ENCODE results near the gene PNKD.

Gene PNKD

DNA sequence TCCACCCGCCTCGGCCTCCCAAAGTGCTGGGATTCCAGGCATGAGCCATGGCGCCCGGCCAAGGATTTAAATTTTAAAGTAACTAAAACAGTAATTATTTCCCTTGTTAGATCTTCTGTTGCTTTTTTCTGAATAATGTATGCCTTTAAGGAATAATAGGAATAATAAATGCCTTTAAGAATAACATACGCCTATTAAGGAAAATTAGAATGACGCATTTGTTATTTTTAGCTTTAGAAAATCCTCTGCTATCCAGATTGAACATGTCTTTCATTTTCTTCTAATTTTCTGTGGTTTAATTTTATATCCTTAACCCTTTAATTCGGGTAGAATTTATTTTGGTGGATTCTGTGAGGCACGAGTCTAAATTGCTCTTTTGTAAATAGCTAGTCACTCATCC, 45.1 kb downstream of the PNKD start:
- DNase-seq (ENCODE audit: low read depth, low spot score), result no peak

GRCh38 chr2:218317303-218317630, 46.9 kb downstream of the PNKD start:
- no peak for DNase-seq (ENCODE audit: low read depth, low spot score)

- no peak for DNase-seq (ENCODE audit: low read depth, low spot score)
These were observed 47.5 kb downstream of the PNKD start for GRCh38 chr2:218317835-218318234.

- DNase-seq (ENCODE audit: low read depth, low spot score), result no peak
These were observed 47.9 kb downstream of the PNKD start for GRCh38 chr2:218318241-218318640.

DNA sequence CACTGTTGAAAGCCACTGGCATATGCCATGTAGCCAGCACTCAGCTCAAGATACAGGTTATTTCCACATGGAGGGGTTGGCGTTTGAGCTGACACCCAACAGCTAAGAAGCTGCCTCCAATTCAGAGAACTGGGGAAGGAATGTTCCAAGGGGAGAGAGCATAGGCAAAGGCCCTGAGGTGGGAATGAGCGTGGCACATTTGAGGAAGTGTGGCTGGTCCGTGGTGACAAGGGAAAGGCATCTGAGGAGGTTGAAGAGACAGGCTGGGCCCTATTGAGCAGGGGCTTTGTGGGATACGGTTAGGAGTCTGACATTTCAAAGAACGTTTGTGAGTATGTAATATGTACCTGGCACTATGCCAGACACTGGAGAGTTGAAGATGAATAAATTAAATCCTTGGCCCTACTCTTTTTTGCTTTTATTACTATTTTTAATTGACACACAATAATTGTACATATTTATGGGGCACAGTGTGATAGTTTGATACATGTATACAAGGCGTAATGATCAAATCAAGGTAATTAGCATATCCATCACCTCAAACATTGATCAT, 49.6 kb downstream of the PNKD start:
- no peak for DNase-seq (ENCODE audit: low read depth, low spot score)

DNA sequence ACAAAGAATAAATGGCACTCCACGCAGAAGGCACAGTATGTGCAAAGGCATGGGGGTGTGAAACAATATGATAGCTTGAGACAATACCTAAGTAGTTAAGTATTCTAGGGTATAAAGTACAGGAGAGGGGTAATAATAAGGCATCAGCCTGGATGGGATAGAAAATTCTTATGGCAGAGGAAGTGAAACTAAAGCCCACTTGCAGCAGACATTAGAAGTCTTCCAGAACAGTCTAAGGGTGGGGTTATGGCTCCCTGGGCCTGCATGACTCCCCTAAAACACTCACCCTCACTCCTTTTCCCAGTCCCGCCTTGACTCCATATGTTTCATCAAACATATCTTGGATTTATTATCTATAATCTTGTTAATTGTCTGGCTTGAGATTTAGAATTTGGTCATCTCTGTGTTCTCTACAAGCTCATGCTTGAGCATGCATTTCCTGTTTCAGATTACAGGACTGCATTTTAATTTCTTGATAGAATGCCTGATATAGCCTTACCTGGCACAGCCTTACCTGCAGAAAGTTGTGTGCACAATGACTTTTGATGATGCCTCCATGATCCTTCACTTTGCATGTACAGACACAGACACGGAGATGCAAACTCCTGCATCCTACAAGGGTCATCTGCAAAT, 50.5 kb downstream of the PNKD start:
- no peak for DNase-seq (ENCODE audit: low read depth, low spot score)

- no peak for DNase-seq (ENCODE audit: low read depth, low spot score)
These were observed 52.6 kb downstream of the PNKD start for GRCh38 chr2:218322768-218323525.

DNA sequence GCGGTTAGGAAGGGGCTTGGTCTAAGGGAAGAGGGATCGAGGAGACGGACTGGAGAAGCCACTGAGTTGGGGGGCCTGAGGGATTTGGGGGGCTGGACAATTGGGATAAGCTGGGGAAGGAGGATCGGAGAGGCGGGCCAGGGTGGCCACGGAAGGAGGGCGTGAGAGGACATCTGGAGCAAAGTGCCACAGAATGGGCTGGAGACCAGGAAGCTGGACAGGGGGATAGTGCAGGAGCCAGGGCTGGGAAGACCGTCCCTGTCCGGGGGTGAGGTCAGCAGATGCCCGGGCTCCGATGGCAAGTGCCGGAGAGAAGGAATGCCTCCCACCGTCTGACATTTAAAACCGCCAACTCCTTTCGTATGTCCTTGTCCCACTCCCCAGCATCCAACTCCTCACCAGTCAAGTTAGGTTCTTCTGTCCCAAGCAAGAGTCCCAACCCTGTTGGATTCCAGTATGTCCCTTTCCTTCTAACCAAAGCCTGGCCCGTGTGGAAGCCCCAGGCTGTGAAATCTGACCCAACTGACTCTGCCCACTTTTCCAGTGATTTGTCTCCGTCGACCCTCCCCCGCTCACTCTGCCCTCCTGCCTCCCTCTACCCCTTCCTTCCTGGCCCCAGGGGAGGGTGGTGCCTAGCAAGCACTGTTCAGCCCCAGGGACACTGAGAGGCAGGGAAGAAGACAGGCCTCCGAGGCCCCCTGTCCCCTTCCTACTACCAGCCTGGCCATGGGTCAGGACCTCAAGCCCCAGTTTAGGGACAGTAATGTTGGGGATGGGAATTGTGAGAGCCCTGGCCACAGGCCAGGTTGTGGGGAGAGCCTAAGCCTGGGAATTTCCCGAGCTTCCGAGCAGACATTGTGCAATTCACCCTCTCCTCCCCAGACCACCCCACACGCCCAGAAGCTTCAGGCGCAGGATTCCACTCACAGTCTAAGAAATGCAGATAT, 53.5 kb downstream of the PNKD start:
- no peak for DNase-seq (ENCODE audit: low read depth, low spot score)

DNA sequence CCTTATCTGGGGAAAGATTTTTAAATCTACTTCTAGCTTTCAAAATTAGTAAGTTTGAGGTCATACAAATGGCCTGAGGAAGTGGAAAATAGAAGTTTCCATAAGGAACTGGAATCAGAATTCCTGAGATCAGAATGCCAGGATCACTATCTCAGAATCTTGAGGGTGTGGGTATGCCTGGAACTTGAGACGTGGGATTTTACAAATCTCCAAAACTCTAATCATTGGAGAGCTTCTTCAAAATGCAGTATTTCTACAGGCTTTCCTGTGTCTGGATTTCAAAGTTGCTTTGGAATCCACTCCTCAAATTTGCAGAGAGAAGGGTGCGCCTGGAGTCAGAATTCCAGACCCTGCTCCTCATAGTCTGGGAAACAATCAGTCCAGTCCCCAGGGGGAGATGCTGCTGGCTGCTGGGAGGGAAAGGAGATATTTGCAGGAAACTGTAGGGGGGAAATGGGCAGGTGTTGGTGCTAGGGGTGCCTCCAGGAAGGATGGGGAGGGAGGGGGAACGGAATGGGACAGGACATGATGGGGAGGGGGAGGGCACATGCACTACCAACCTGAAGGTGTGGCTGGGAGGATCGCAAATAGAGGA, 55.3 kb downstream of the PNKD start:
- DNase-seq (ENCODE audit: low read depth, low spot score), result no peak

DNA sequence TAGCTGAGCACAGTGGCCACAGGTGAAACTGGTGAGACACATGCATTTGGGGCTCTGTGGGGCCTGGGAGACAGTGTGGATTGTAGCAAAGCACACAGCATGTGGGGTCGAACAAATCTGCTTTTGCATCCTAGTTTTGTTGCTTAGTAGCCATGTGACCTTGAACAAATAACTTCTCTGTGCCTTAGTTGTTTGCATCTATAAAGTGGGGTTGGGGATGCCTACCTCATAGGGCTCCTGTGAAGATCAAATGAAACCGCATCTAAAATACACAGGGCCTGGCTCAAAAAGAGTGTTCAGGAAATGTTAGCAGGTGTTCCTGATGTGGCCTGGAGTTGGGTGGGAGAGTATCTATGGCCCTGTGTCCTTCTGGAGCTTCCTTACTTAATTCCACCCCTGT, 56.0 kb downstream of the PNKD start:
- no peak for DNase-seq (ENCODE audit: low read depth, low spot score)

DNA sequence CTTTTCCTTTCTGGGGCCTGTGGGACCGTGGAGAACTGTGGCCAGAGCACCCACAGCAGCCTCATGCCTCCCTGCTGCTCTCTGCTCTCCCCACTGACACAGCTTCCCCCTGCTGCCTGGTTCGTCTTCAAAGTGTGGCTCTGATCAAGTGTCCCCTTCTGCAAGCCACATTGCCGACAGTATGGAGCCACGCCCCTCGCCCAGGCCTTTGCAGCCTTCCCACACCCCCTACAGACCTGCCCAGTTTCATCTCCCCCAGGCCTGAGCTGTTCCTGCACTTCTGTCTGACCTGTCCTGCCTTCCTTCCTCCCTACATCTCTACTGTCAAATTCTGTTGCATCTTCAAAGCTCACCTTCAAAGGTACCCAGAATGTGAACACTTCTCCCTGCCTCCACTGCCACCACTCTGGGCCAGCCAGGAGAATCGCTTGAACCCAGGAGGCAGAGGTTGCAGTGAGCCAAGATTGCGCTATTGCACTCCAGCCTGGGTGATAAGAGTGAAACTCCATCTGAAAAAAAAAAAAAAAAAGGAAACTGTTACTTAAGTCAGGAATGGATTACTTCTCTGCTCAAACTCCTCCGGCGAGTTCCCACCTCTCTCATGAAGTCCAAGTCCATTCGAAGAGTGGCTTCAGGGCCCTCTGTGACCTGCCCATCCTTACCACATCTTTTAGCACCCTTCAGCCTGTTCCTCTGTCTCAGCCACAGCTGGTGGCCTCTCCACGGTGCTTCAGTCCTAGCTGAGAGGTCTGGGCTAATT, 57.3 kb downstream of the PNKD start:
- no peak for DNase-seq (ENCODE audit: low read depth, low spot score)

DNA sequence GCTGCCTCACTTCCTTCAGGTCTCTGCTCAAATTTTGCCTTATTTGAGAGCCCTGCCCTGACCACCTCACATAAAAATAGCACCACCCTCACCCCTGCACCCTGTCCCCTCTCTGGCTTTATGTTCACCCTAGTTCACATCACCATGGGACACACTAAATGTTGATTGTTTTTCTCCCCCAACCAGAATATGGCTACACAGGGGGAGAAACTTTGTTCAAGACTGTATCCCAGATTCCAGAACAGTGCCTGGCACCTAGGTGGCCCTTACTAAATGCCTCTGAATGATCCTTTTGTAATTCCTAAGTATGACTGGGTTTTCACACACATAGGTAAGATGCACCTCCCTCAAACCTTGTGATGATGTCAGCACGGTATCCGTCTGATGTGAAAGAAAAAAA, 58.0 kb downstream of the PNKD start:
- DNase-seq (ENCODE audit: low read depth, low spot score), result no peak

- DNase-seq (ENCODE audit: low read depth, low spot score), result no peak
These were observed 58.9 kb downstream of the PNKD start for GRCh38 chr2:218329027-218329825.

DNA sequence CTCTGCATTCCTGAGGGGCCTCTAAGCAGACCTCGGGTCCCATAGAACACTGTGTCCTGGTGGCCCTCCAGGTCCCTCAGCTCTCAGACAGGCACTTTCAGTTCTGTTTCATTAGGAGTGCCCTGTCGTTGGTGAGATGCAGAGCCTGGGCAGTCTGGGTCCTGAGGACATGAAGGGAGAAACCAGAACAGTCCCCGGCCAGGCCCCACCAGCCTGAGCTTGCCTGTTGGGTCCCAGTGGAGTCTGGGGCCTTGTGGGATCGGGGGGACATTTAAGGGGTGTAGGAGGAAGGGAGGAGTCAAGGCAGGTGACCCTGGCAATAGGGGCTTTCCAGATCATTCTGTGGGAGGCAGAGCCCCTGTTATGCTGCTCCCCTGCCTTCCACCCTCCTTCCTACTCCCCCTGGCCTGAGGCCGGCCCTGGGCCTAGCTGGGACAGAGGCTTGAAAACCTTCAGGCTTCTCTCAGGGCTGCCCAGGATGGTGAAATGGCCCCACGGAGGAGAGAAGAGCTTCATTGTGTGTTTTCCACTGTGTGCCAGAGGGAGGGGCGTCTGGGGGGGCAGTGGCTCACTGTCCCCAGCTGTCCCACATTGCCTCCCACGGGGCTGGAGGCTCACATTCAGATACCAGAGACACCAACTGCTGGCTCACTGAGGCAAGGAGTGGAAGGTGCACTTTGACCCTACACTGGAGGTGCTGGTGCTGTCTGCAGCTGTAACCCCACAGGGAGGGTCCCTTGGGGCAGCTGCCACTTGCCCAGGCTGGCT, 59.7 kb downstream of the PNKD start:
- no peak for DNase-seq (ENCODE audit: low read depth, low spot score)

GRCh38 chr2:218331745-218332144, 61.4 kb downstream of the PNKD start:
- no peak for DNase-seq (ENCODE audit: low read depth, low spot score)

GRCh38 chr2:218332288-218332687, 62.0 kb downstream of the PNKD start:
- DNase-seq (ENCODE audit: low read depth, low spot score), result no peak

GRCh38 chr2:218332920-218333645, 62.8 kb downstream of the PNKD start:
- DNase-seq (ENCODE audit: low read depth, low spot score), result no peak

- DNase-seq (ENCODE audit: low read depth, low spot score), result no peak
These were observed 64.2 kb downstream of the PNKD start for GRCh38 chr2:218334531-218334930.

- no peak for DNase-seq (ENCODE audit: low read depth, low spot score)
These were observed 70.3 kb downstream of the PNKD start for GRCh38 chr2:218340656-218341055.

All from activated naive CD8-positive, alpha-beta T cell treated with anti-CD3 and anti-CD28 coated beads, Interleukin-2, amount 50 U/mL, for 16 hours (primary cell).